Suprapubic skin (tissue), 3 donors: ENCODE results near the gene PAQR5.

Experiments used
- EP300 ChIP-seq: sonication (generic); formaldehyde crosslinking; IDR thresholded peaks from one replicate; pipeline ENCODE4 v1.6.1; 2017; ENCODE audit warnings: antibody characterized with exemption
- TF ChIP-seq, protein P1 (sequence below), 2 donors: fragments of 200-600 bp in 1 of 2; fragments of 450-650 bp in 1 of 2; sonication (generic) in 1 of 2; IDR thresholded peaks; one replicate each; pipeline ENCODE4 v1.5.1; 2016 to 2019; ENCODE audit warnings: antibody characterized with exemption in 2 of 2, mild to moderate bottlenecking in 1 of 2, moderate library complexity in 1 of 2

- TF ChIP-seq, protein P1, sequence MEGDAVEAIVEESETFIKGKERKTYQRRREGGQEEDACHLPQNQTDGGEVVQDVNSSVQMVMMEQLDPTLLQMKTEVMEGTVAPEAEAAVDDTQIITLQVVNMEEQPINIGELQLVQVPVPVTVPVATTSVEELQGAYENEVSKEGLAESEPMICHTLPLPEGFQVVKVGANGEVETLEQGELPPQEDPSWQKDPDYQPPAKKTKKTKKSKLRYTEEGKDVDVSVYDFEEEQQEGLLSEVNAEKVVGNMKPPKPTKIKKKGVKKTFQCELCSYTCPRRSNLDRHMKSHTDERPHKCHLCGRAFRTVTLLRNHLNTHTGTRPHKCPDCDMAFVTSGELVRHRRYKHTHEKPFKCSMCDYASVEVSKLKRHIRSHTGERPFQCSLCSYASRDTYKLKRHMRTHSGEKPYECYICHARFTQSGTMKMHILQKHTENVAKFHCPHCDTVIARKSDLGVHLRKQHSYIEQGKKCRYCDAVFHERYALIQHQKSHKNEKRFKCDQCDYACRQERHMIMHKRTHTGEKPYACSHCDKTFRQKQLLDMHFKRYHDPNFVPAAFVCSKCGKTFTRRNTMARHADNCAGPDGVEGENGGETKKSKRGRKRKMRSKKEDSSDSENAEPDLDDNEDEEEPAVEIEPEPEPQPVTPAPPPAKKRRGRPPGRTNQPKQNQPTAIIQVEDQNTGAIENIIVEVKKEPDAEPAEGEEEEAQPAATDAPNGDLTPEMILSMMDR (IDR thresholded peaks at IDR 0.05), result no peak
- TF ChIP-seq EP300, result no peak
Observed at GRCh38 chr15:69412274-69412673, 113.6 kb downstream of the PAQR5 start.
